ENCODE data around the gene PRR5.
A peak's percentile ranks its signal among the peaks of the same experiment; 100 is the strongest.

The PRR5 gene

GRCh38 chr22:44753189-44754042 lies 51.4 kb downstream of the PRR5 start:
- H3K4me3 ChIP-seq (replicated peaks; ENCODE audit: low read depth, low read length): no peak overlapping the region
- no peak for DNase-seq (ENCODE audit: extremely low read depth, low read depth)
- no peak for TF ChIP-seq CTCF (IDR thresholded peaks at IDR 0.05; ENCODE audit: low read depth, low read length, missing control alignments)

GRCh38 chr22:44754998-44755397 lies 53.0 kb downstream of the PRR5 start:
- no peak for DNase-seq (ENCODE audit: extremely low read depth, low read depth)
- no peak overlapping the region for H3K4me3 ChIP-seq (replicated peaks; ENCODE audit: low read depth, low read length)
- no peak for TF ChIP-seq CTCF (IDR thresholded peaks at IDR 0.05; ENCODE audit: low read depth, low read length, missing control alignments)

- no peak overlapping the region for H3K4me3 ChIP-seq (replicated peaks; ENCODE audit: low read depth, low read length)
- TF ChIP-seq CTCF (IDR thresholded peaks at IDR 0.05; ENCODE audit: low read depth, low read length, missing control alignments): no peak
Measured at GRCh38 chr22:44755417-44755816, 53.4 kb downstream of the PRR5 start.

GRCh38 chr22:44755956-44756361 lies 54.0 kb downstream of the PRR5 start:
- TF ChIP-seq CTCF (IDR thresholded peaks at IDR 0.05; ENCODE audit: low read depth, low read length, missing control alignments): no peak
- no peak overlapping the region for H3K4me3 ChIP-seq (replicated peaks; ENCODE audit: low read depth, low read length)
- no peak for DNase-seq (ENCODE audit: extremely low read depth, low read depth)

More at GRCh38 chr22:44755417-44755816, 53.4 kb downstream of the PRR5 start:
- DNase-seq (ENCODE audit: extremely low read depth, low read depth): no peak

- no peak overlapping the region for H3K4me3 ChIP-seq (replicated peaks; ENCODE audit: low read depth, low read length)
- peak; percentile 49 for DNase-seq (ENCODE audit: extremely low read depth, low read depth)
- TF ChIP-seq CTCF (IDR thresholded peaks at IDR 0.05; ENCODE audit: low read depth, low read length, missing control alignments): no peak
Measured at GRCh38 chr22:44758344-44758973, 56.5 kb downstream of the PRR5 start.

GRCh38 chr22:44759001-44759400 lies 57.0 kb downstream of the PRR5 start:
- DNase-seq (ENCODE audit: extremely low read depth, low read depth): no peak
- TF ChIP-seq CTCF (IDR thresholded peaks at IDR 0.05; ENCODE audit: low read depth, low read length, missing control alignments): no peak
- no peak overlapping the region for H3K4me3 ChIP-seq (replicated peaks; ENCODE audit: low read depth, low read length)
